Hepatic stellate cell (primary cell): ENCODE data around the gene NOX4.
"Not testable (repeated sequence)": the region's sequence is repeated elsewhere in the genome, so short reads cannot be mapped to it uniquely, and the experiment has no call there.

ENCODE experiments used
- DNase-seq: peaks from one replicate; pipeline ENCODE4 v3.0.0; 2011; ENCODE audit warnings: low spot score

The NOX4 gene

DNA sequence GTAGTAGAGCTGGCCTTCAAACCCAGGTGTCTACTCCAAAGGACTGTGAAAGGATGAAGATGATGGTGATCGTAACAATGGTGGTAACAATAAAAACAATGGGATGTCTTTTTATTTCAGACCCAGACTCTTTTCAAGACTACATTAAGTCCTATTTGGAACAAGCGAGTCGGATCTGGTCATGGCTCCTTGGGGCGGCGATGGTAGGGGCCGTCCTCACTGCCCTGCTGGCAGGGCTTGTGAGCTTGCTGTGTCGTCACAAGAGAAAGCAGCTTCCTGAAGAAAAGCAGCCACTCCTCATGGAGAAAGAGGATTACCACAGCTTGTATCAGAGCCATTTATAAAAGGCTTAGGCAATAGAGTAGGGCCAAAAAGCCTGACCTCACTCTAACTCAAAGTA, 196.2 kb downstream of the NOX4 start:
- not testable (repeated sequence) for DNase-seq

DNA sequence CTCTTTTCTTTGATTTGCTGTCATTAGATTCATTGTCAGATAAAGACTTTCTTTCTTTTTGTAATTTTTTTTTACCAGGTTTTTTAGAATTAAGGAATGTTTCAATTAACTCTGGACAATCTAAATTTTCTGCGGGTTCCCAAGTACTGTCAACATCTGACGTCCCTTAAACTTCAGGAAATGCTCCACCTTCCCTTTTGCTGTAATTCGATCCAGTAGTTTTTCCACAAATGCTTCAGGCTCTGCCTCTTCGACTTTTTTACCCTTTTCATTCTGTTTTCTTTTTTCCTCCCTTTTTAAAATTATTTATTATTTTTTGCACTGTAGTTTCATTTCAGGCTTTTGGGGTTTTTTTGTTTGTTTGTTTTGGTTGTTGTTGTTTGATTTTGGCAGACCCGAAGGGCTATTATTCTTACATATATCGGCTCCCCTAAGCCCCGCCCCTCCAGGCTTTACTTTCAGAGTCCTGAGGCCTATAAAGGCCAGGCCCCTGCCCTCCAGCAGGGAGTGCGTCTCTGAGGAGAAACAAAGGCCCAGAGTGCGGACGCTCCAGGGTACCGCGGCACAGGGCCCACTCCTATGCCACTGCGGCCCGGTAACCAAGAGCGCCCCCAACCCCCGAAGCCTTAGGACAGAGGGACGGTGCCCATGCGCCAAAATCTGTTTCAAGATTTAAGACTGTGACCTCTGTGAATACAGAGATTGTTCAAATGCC, 197.1 kb downstream of the NOX4 start:
- DNase-seq: peak; percentile 0

GRCh38 chr11:89288004-89288403, 203.2 kb downstream of the NOX4 start:
- DNase-seq: not testable (repeated sequence)

DNA sequence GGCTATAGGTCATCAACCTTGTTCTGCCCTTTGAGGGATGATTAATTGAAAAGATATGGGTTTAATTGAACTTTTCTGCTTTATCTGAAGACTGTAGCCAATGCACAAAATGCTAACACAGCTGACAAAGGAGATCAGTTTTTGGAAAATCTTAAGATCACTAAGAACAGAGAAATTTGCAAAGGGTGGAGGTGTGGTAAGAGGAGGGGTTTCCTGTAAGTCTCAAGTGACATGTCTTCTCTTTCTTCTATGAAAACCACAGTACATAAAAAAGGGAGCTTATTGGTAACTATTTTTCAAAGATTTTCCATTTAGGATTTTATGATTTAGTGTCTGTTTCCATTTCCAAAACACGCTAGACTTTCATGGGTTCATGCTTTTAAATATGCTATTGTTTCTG, 204.6 kb downstream of the NOX4 start:
- not testable (repeated sequence) for DNase-seq

- not testable (repeated sequence) for DNase-seq
Measured at GRCh38 chr11:89281032-89281677, 210.0 kb downstream of the NOX4 start.

DNA sequence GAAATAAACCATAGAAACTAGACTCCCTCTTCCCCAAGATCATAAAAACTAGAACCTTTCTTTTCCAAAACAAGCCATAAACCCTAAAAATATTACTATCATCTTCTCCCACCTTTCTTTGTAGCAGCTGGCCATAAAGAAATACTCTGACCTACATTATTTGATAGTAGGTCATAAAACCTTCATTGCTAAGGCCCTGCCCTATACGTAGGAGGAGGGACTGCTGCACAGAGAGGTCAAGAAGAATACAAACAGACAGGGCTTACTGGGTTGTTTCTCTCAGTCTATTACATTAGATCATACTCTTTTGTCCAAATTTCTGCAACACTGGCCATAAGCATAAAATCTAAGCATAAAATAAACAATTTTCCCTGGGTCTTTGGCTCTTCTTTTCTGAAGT, 212.0 kb downstream of the NOX4 start:
- no peak for DNase-seq

DNA sequence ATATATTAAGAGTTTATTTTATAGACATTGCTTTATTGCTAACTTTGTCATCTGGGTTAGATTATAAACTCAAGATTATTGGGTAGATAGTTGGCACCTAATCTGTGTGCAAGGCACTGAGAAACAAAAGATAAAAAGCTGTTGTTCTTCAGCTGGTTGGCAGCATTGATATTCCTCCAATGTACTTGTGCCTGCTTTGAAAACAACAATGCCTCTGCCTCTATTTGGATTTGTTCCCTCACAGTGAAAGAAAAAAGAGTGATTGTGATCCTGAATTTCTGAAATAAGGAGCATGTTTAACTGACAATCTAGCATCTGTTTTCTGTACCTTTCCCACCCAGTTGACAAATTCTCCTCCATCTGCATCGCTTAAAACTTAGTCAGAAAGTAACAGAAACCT, 215.2 kb downstream of the NOX4 start:
- no peak for DNase-seq
